ENCODE measurements around the gene RAD9B. TPM values are rescaled to one million over a fixed set of nuclear protein-coding genes. Genes with fewer than 3 reads are reported as not detected.

Gene RAD9B
- total and polyA plus RNA-seq, 2 of the 4 experiments (the other 2 are of a cell fraction): 0.09 to 0.18 TPM

- no peak overlapping the region for H2BK120ac ChIP-seq (ENCODE audit: low read depth, low read length)
- no peak overlapping the region for H3K4me3 ChIP-seq (ENCODE audit: insufficient read depth, low read depth, low read length)
- no peaks in the 10 kb centered on the region for H3K36me3 ChIP-seq (ENCODE audit: control insufficient read depth, insufficient read depth, low read length)
- DNase-seq (no peak), ATAC-seq (ENCODE audit: low read depth) (no peak)
- no peak overlapping the region for H3K27ac ChIP-seq (ENCODE audit: insufficient read depth, low read length)
- H2AK5ac ChIP-seq (ENCODE audit: low read depth, low read length): no peak overlapping the region
- no peak overlapping the region for H3K14ac ChIP-seq (replicated peaks; ENCODE audit: low read depth, low read length)
- H4K20me1 ChIP-seq (ENCODE audit: insufficient read depth, low read length): no peaks in the 10 kb centered on the region; the same call in 1 of the 2 replicates
- in situ Hi-C loops (cut with MboI; ENCODE audit: low sequenced_read_pairs) (no loop called here), intact Hi-C loops (cut with micrococcal nuclease) (loop anchor here (5.0 kb wide), 1 partner anchor 384 kb away; no protein-coding TSS in a partner anchor), dilution Hi-C loops (cut with HindIII; ENCODE audit: low sequenced_read_pairs, unreplicated experiment) (no loop called here)
- no peak overlapping the region for H3K4ac ChIP-seq (ENCODE audit: low read depth, low read length)
- no peak for TF ChIP-seq BHLHE40 (IDR thresholded peaks at IDR 0.05; ENCODE audit: low read depth, low read length)
- TF ChIP-seq CEBPB (IDR thresholded peaks at IDR 0.05; ENCODE audit: low read depth, low read length): no peak
- TF ChIP-seq POLR2A (IDR thresholded peaks at IDR 0.05; ENCODE audit: low read depth, low read length): no peak
- TF ChIP-seq CTCF (conservative IDR thresholded peaks at IDR 0.05; ENCODE audit: low read depth, low read length): no peak
- TF ChIP-seq NFE2L2 (IDR thresholded peaks at IDR 0.05; ENCODE audit: low read depth, low read length): no peak
- TF ChIP-seq MAZ (IDR thresholded peaks at IDR 0.05; ENCODE audit: borderline replicate concordance, low read depth, low read length): no peak
- TF ChIP-seq MXI1 (IDR thresholded peaks at IDR 0.05; ENCODE audit: borderline replicate concordance, low read depth, low read length): no peak
- no peak for TF ChIP-seq RFX5 (IDR thresholded peaks at IDR 0.05; ENCODE audit: low read depth, low read length)
- TF ChIP-seq MAFK (IDR thresholded peaks at IDR 0.05; ENCODE audit: low read depth, low read length): no peak
- no peak overlapping the region for H2AK9ac ChIP-seq (replicated peaks; ENCODE audit: low read depth, low read length, poor library complexity)
- no TSS peak for BruUV-seq (replicated peaks)
- H3K4me2 ChIP-seq (ENCODE audit: low read depth, low read length): no peak overlapping the region
- ChIA-PET CTCF (interaction anchor here (1.2 kb wide), 1 partner anchor 35 kb away, joined by 4 read pairs; the partner anchor contains the start of genes FAM216A and GPN3), POLR2A (ENCODE audit: unreplicated experiment) (no interaction called here)
- H3K9me1 ChIP-seq (ENCODE audit: insufficient read depth, low read length): peaks cover 3% of the 10 kb centered on the region
- no peak overlapping the region for H4K8ac ChIP-seq (ENCODE audit: low read depth in 2 of 2, low read length in 2 of 2)
- H3K9ac ChIP-seq (ENCODE audit: low read depth, low read length): no peak overlapping the region
- no peaks in the 10 kb centered on the region for H3K9me3 ChIP-seq (ENCODE audit: control insufficient read depth, insufficient read depth, low read length)
- no peaks in the 10 kb centered on the region for H3K27me3 ChIP-seq (ENCODE audit: control insufficient read depth, insufficient read depth, low read length)
- H3K4me1 ChIP-seq (ENCODE audit: control insufficient read depth, insufficient read depth, low read length): no peaks in the 10 kb centered on the region
- H3K56ac ChIP-seq (ENCODE audit: extremely low read depth, insufficient read depth, low read length): no peak overlapping the region
- peaks cover 7 to 20% of the 10 kb centered on the region in 2 experiments; a peak in 1 of 4 replicates for H3K79me1 ChIP-seq (ENCODE audit: low read depth in 1 of 2, low read length in 2 of 2)
- no peak overlapping the region for H2BK15ac ChIP-seq (ENCODE audit: low read depth, low read length)
- no peak overlapping the region for H2AFZ ChIP-seq (replicated peaks; ENCODE audit: low read length, poor library complexity)
- H2BK5ac ChIP-seq (ENCODE audit: low read depth, low read length, poor library complexity, severe bottlenecking): no peak overlapping the region
- no peak overlapping the region for H4K5ac ChIP-seq (ENCODE audit: low read depth, low read length)
- no peak overlapping the region for H3K18ac ChIP-seq (ENCODE audit: low read depth, low read length)
- H2BK20ac ChIP-seq (ENCODE audit: low read depth, low read length): no peak overlapping the region
- no peak overlapping the region for H4K91ac ChIP-seq (ENCODE audit: insufficient read depth, low read depth, low read length)
- WGBS, 2 experiments (ENCODE audit: extremely low coverage in 2 of 2, insufficient read length in 1 of 2): no CpG with 5 or more reads among the region's 1 CpG
- H3K23ac ChIP-seq (ENCODE audit: low read depth, low read length): no peak overlapping the region
Measured at GRCh38 chr12:110503432-110503831, 1.3 kb downstream of the RAD9B start.

All from IMR-90 (cell line).